Medulla oblongata (tissue), 1 donor: Measurements from ENCODE around the gene AKAP9.
"Not testable (repeated sequence)": the region's sequence is repeated elsewhere in the genome, so short reads cannot be mapped to it uniquely, and the experiment has no call there.

Source experiments
- DNase-seq: peaks from one replicate; pipeline ENCODE4 v3.0.0-alpha.2; 2015; ENCODE audit errors: extremely low spot score

The AKAP9 gene

GRCh38 chr7:91940572-91941341 lies at the start of gene AKAP9:
Gene AKAP9 (plus strand): TSS chr7:91940862. CDS start chr7:91941100, 238 bp downstream.
- DNase-seq, result peak; percentile 79

- no peak for DNase-seq
Observed at GRCh38 chr7:91892099-91892705, 48.5 kb upstream of the AKAP9 start.

GRCh38 chr7:91892821-91893340 lies 47.8 kb upstream of the AKAP9 start:
- no peak for DNase-seq

GRCh38 chr7:91893699-91894098 lies 47.0 kb upstream of the AKAP9 start:
- not testable (repeated sequence) for DNase-seq

GRCh38 chr7:91894781-91895480 lies 45.7 kb upstream of the AKAP9 start:
- no peak for DNase-seq

GRCh38 chr7:91898240-91898992 lies 42.2 kb upstream of the AKAP9 start:
- DNase-seq, result no peak

GRCh38 chr7:91899563-91899962 lies 41.1 kb upstream of the AKAP9 start:
- no peak for DNase-seq

GRCh38 chr7:91910171-91910570 lies 30.5 kb upstream of the AKAP9 start:
- DNase-seq, result no peak

- DNase-seq, result no peak
Observed at GRCh38 chr7:91911121-91911520, 29.5 kb upstream of the AKAP9 start.

GRCh38 chr7:91912494-91912893 lies 28.2 kb upstream of the AKAP9 start:
- DNase-seq, result no peak

GRCh38 chr7:91913612-91914011 lies 27.1 kb upstream of the AKAP9 start:
- no peak for DNase-seq

GRCh38 chr7:91915401-91916050 lies 25.1 kb upstream of the AKAP9 start:
- no peak for DNase-seq

- no peak for DNase-seq
Observed at GRCh38 chr7:91916051-91916440, 24.6 kb upstream of the AKAP9 start.

- no peak for DNase-seq
Observed at GRCh38 chr7:91918356-91918755, 22.3 kb upstream of the AKAP9 start.

GRCh38 chr7:91922857-91923256 lies 17.8 kb upstream of the AKAP9 start:
- DNase-seq, result no peak

GRCh38 chr7:91927912-91928311 lies 12.8 kb upstream of the AKAP9 start:
- no peak for DNase-seq

GRCh38 chr7:91929463-91929862 lies 11.2 kb upstream of the AKAP9 start:
- DNase-seq, result no peak

- peak; percentile 54 for DNase-seq
Observed at GRCh38 chr7:91940171-91940570, 491 bp upstream of the AKAP9 start.

- DNase-seq, result peak; percentile 69
Observed at GRCh38 chr7:91941450-91941849, 788 bp downstream of the AKAP9 start.

- no peak for DNase-seq
Observed at GRCh38 chr7:91942312-91942711, 1.6 kb downstream of the AKAP9 start.

- DNase-seq, result not testable (repeated sequence)
Observed at GRCh38 chr7:91944970-91945369, 4.3 kb downstream of the AKAP9 start.
